ENCODE data around the gene SYT5. TPM values are rescaled to one million over a fixed set of nuclear protein-coding genes. Genes with fewer than 3 reads are reported as not detected.
A peak's percentile ranks its signal among the peaks of the same experiment; 100 is the strongest.

SYT5 gene
- total and polyA plus RNA-seq, 2 of the 8 experiments (the other 6 are each of a cell fraction or from before 2014, with no cell fraction given) = 0.35 to 0.67 TPM

DNA sequence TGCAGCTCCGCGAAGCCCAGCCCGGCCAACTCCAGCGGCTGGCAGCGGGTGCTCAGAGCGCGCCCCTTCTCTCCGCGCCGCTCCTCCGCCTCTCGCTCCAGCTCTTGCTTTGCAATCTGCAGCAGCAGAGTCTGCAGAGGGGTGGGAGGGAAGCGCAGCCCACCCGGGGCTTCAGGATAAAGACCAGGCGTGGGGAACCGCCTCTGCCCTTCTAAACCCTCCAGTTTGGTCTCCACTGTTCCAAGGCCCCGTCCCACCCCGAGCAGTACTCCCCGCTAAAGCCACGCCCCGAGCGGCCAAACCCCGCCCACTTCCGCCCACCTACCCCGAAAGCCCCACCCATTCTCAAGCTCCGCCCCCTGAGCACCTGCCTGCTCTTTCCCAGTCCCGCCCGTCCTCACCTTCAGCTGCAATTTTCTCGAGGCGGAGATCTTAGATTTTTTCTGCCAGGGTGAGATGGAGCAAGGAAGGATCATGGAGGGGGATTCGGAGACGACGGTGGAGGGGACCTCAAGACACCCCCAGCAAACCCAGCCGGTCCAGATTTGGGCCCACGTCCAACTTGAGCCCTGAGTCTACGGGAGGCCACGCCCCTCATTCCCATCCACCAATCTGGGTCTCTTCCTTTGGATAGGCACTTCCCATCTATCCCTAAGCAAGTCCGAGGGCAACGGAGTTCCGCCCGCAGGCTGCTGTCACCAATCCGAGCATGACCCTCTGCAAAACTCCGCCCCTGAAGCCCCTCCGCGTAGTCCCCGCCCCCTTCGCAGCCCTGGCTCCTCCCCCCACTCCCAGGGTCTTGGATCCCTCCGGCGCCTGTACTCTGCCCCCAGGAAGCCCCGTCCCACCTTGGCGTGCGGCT lies 23.7 kb downstream of the SYT5 start:
- WGBS, 2 experiments (ENCODE audit: extremely low coverage in 1 of 2, insufficient coverage in 1 of 2, insufficient read length in 1 of 2, insufficient replicate concordance in 2 of 2, low coverage in 1 of 2, low lambda C conversion rate in 2 of 2, missing lambda C conversion rate in 1 of 2) = 5% methylated on average over 24 of the region's 52 CpGs; no CpG with 5 or more reads in 1 of the 2 experiments
- FAIRE-seq (peak; percentile 92), DNase-seq (ENCODE audit: low read depth in 1 of 2, low spot score in 2 of 2) (peak in 1 of 2 experiments; percentile 99)
- Histone ChIP-seq H3K14ac (ENCODE audit: insufficient read length) (no peak overlapping the region), H3K23me2 (ENCODE audit: low read depth, low read length) (peaks cover 10% of the 10 kb centered on the region; the same call in 1 of the 2 replicates), H3K18ac (ENCODE audit: extremely low read depth, low read length) (peak overlapping the region; percentile 65; the same call in 1 of the 2 replicates), H4K20me1 (replicated peaks in 1 of 2; ENCODE audit: control insufficient read depth in 1 of 2, insufficient read depth in 2 of 2, low read length in 2 of 2) (no peaks in the 10 kb centered on the region), H3K56ac (replicated peaks; ENCODE audit: insufficient read length, low read depth, low read length) (peak overlapping the region; percentile 49), H2AFZ (ENCODE audit: low read length) (peak overlapping the region; percentile 47; the same call in 1 of the 2 replicates), H3K36me3 (ENCODE audit: control insufficient read depth in 2 of 4, insufficient read depth in 4 of 4, low read length in 3 of 4) (peaks cover 0 to 5% (median 2%) of the 10 kb centered on the region in 4 experiments; a peak in 2 of 8 replicates), H4K5ac (ENCODE audit: insufficient read length, low read depth, low read length) (no peak overlapping the region), H2BK5ac (ENCODE audit: low read depth, low read length) (peak overlapping the region; percentile 61; the same call in 1 of the 2 replicates), H4K91ac (replicated peaks; ENCODE audit: insufficient read length, low read length) (no peak overlapping the region), H2BK15ac (ENCODE audit: low read length) (0 out of 2 replicates have a peak overlapping the region, but pooled peaks have one; percentile 88), H3K23ac (ENCODE audit: insufficient read length) (no peak overlapping the region), H3K4me1 (replicated peaks in 1 of 4; ENCODE audit: control insufficient read depth in 3 of 4, insufficient read depth in 4 of 4, low read length in 3 of 4) (peaks cover 3 to 22% (median 8%) of the 10 kb centered on the region in 4 experiments), H3K4ac (replicated peaks; ENCODE audit: insufficient read length, low read depth, low read length) (no peak overlapping the region), H3K9me3 (ENCODE audit: insufficient read depth in 2 of 2, low read depth in 1 of 2, low read length in 1 of 2) (peaks cover 0 to 4% of the 10 kb centered on the region in 2 experiments; a peak in 1 of 4 replicates), H3K79me2 (ENCODE audit: control insufficient read depth in 1 of 2, insufficient read depth in 2 of 2, low read length in 2 of 2) (no peaks in the 10 kb centered on the region), H3K4me2 (ENCODE audit: insufficient read depth in 1 of 2, low read depth in 2 of 2, low read length in 2 of 2) (peak overlapping the region; percentile 82 to 94), H3K4me3 (ENCODE audit: extremely low read depth in 1 of 4, insufficient read depth in 2 of 4, low read depth in 3 of 4, low read length in 4 of 4) (peak overlapping the region; percentile 53 to 67 (median 66)), H4K8ac (ENCODE audit: extremely low read depth, insufficient read depth, low read length) (peak overlapping the region; percentile 60), H2AK5ac (ENCODE audit: low read depth, low read length) (no peak overlapping the region), H3K27me3 (replicated peaks in 1 of 4; ENCODE audit: control insufficient read depth in 3 of 4, extremely low read depth in 1 of 4, insufficient read depth in 3 of 4, low read length in 3 of 4) (peaks cover 3 to 6% (median 5%) of the 10 kb centered on the region in 4 experiments; a peak in 6 of 7 replicates), H3K79me1 (ENCODE audit: low read depth, low read length) (peaks cover 3% of the 10 kb centered on the region; the same call in 1 of the 2 replicates), H2BK20ac (ENCODE audit: low read length) (no peak overlapping the region), H3K9ac (replicated peaks in 1 of 4; ENCODE audit: extremely low read depth in 1 of 4, low read depth in 3 of 4, low read length in 3 of 4) (no peak overlapping the region; a peak in 2 of 7 replicates), H3K27ac (ENCODE audit: low read depth, low read length) (no peak overlapping the region), H2BK12ac (ENCODE audit: low read depth, low read length) (no peak overlapping the region), H2BK120ac (replicated peaks; ENCODE audit: low read depth, low read length) (no peak overlapping the region)
- CTCF ChIA-PET (ENCODE audit: partially characterized antibody) = interaction anchor here (0.9 to 1.3 kb wide), 4 partner anchors 9 to 147 kb away, joined by 3 to 9 read pairs (median 5); no protein-coding TSS in a partner anchor
- POLR2A ChIA-PET (ENCODE audit: partially characterized antibody) = interaction anchor here (0.6 to 3.2 kb wide), 6 partner anchors 9 to 689 kb away, joined by 3 to 19 read pairs (median 4); partner anchors contain the start of gene UBE2S
- TF ChIP-seq PHF8 (conservative IDR thresholded peaks at IDR 0.05; ENCODE audit: low read depth, low read length) (0 out of 2 replicates have a peak, but pooled peaks have one; percentile 56), CEBPB (IDR thresholded peaks at IDR 0.05; ENCODE audit: low read depth, low read length) (no peak), SP4 (IDR thresholded peaks at IDR 0.05; ENCODE audit: low read length) (peak; percentile 92; the same call in 1 of the 2 replicates), CREB1 (IDR thresholded peaks at IDR 0.05) (peak; percentile 9; the same call in 1 of the 2 replicates), BCL11A (IDR thresholded peaks at IDR 0.05; ENCODE audit: low read depth in 2 of 2, low read length in 2 of 2) (no peak), MAX (IDR thresholded peaks at IDR 0.05) (peak; percentile 59; the same call in 1 of the 2 replicates), E2F6 (IDR thresholded peaks at IDR 0.05) (peak; percentile 90), SIN3A (conservative IDR thresholded peaks at IDR 0.05 in 1 of 2, IDR thresholded peaks at IDR 0.05 in 1 of 2; ENCODE audit: low read depth in 1 of 2, low read length in 2 of 2) (peak in 1 of 2 experiments; percentile 48; a peak in 1 of 4 replicates), KDM4A (IDR thresholded peaks at IDR 0.05; ENCODE audit: low read depth, low read length, severe bottlenecking) (peak; percentile 75)

Data from H1 (cell line).